ENCODE data around the gene MAP4.

The MAP4 gene

GRCh38 chr3:47825590-47825989, 190.6 kb downstream of the MAP4 start:
- DNase-seq, result no peak

- DNase-seq, result peak; percentile 84
Observed at GRCh38 chr3:47824541-47825473, 191.4 kb downstream of the MAP4 start.

GRCh38 chr3:47817609-47818008, 198.6 kb downstream of the MAP4 start:
- no peak for DNase-seq

- no peak for DNase-seq
Observed at GRCh38 chr3:47813551-47814177, 202.6 kb downstream of the MAP4 start.

GRCh38 chr3:47804577-47804976, 211.6 kb downstream of the MAP4 start:
- DNase-seq, result no peak

GRCh38 chr3:47803480-47804025, 212.7 kb downstream of the MAP4 start:
- no peak for DNase-seq

- peak; percentile 91 for DNase-seq
Observed at GRCh38 chr3:47802734-47803479, 213.3 kb downstream of the MAP4 start, which contains the start of gene DHX30. Gene DHX30, plus strand, starts transcription at chr3:47803138. Its CDS starts 7,546 bp downstream, at chr3:47810684.
